ENCODE data around the gene TOMM70.

- no peak for TF ChIP-seq POLR2A (IDR thresholded peaks at IDR 0.05; ENCODE audit: low read depth, low read length)
- no peak for TF ChIP-seq POLR2AphosphoS5 (IDR thresholded peaks at IDR 0.05; ENCODE audit: low read depth, low read length)
- TF ChIP-seq TAF1 (IDR thresholded peaks at IDR 0.05; ENCODE audit: borderline replicate concordance, low read depth, low read length), result no peak
Measured at GRCh38 chr3:100407977-100408532, 7.2 kb upstream of the TOMM70 start.

All from GM12892 (cell line).